ENCODE results near the gene CNTN4. TPM values are rescaled to one million over a fixed set of nuclear protein-coding genes. Genes with fewer than 3 reads are reported as not detected.

CNTN4 gene
- total RNA-seq, 1 experiment from 2014 or later, result not detected

DNA sequence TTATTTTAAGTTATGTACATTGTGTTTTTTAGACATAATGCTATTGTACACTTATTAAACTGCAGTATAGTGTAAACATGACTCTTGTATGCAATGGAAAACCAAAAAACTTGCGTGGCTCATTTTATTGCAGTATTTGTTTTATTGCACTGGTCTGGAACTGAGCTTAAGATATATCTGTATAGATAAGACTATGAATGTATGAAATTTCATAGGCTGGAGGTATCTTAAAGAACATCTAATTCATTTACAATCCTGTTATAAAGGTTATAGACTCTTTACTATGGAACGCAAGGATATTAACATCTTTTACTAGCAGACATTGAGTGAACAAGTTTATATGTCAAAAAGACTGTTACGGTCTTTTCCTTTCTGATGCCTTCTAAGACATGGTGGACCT, 552.1 kb downstream of the CNTN4 start:
- Mint-ChIP-seq H3K27me3 (ENCODE audit: low read depth) (peaks cover 4% of the 10 kb centered on the region), H3K9me3 (peaks cover 84% of the 10 kb centered on the region), H3K27ac (no peak overlapping the region), H3K4me1 (no peaks in the 10 kb centered on the region), H3K4me3 (no peak overlapping the region), H3K36me3 (peaks cover 70% of the 10 kb centered on the region)
- TF ChIP-seq ZNF671 (CRISPR knock-in tag; IDR thresholded peaks at IDR 0.05) (no peak), ZNF396 (CRISPR knock-in tag; IDR thresholded peaks at IDR 0.05; ENCODE audit: borderline replicate concordance) (no peak), ELF4 (CRISPR knock-in tag; IDR thresholded peaks at IDR 0.05; ENCODE audit: low read depth) (no peak), AR (CRISPR knock-in tag; IDR thresholded peaks at IDR 0.05) (no peak), NFYB (CRISPR knock-in tag; conservative IDR thresholded peaks at IDR 0.05; ENCODE audit: low read depth) (no peak), NR3C1 (CRISPR knock-in tag; conservative IDR thresholded peaks at IDR 0.05; ENCODE audit: low read depth) (no peak), JAZF1 (CRISPR knock-in tag; IDR thresholded peaks at IDR 0.05) (no peak)
- TF ChIP-seq, protein P1, sequence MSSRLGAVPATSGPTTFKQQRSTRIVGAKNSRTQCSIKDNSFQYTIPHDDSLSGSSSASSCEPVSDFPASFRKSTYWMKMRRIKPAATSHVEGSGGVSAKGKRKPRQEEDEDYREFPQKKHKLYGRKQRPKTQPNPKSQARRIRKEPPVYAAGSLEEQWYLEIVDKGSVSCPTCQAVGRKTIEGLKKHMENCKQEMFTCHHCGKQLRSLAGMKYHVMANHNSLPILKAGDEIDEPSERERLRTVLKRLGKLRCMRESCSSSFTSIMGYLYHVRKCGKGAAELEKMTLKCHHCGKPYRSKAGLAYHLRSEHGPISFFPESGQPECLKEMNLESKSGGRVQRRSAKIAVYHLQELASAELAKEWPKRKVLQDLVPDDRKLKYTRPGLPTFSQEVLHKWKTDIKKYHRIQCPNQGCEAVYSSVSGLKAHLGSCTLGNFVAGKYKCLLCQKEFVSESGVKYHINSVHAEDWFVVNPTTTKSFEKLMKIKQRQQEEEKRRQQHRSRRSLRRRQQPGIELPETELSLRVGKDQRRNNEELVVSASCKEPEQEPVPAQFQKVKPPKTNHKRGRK (CRISPR knock-in tag; IDR thresholded peaks at IDR 0.05; ENCODE audit: borderline replicate concordance), result no peak
- TF ChIP-seq, protein P2, sequence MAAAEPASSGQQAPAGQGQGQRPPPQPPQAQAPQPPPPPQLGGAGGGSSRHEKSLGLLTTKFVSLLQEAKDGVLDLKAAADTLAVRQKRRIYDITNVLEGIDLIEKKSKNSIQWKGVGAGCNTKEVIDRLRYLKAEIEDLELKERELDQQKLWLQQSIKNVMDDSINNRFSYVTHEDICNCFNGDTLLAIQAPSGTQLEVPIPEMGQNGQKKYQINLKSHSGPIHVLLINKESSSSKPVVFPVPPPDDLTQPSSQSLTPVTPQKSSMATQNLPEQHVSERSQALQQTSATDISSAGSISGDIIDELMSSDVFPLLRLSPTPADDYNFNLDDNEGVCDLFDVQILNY (CRISPR knock-in tag; IDR thresholded peaks at IDR 0.05), result no peak
- CTCF ChIA-PET, result no interaction called here
- DNase-seq (ENCODE audit: low spot score) (no peak), ATAC-seq (no peak)
- POLR2A ChIA-PET, result no interaction called here

DNA sequence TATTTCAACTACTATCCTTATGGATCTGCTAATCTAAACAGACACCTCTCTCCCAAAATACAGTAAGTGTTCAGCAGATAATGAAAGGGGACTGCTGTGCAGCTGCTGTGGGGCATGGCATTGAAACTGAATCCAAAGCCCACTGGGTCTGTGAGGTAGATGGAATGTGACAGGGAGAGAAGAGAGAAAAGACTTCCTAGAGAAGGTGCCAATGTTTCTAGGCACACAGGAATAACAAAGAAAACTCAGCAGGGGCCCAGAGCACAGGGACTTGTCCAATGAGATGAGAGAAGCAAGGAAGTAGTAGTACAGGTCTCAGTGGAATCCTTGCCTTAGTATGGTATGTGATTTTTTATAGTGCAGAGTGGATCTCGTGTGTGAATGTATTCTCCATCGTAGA, 553.7 kb downstream of the CNTN4 start:
- no peak for DNase-seq (ENCODE audit: low spot score)
- Mint-ChIP-seq H3K9me3 (peaks cover 89% of the 10 kb centered on the region), H3K27ac (no peak overlapping the region), H3K4me3 (no peak overlapping the region), H3K27me3 (ENCODE audit: low read depth) (peaks cover 7% of the 10 kb centered on the region), H3K4me1 (no peaks in the 10 kb centered on the region), H3K36me3 (peaks cover 78% of the 10 kb centered on the region)
- CTCF ChIA-PET, result no interaction called here
- POLR2A ChIA-PET, result no interaction called here
- ATAC-seq, result no peak
- TF ChIP-seq, protein P3, sequence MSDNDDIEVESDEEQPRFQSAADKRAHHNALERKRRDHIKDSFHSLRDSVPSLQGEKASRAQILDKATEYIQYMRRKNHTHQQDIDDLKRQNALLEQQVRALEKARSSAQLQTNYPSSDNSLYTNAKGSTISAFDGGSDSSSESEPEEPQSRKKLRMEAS (CRISPR knock-in tag; IDR thresholded peaks at IDR 0.05), result no peak
- no peak for TF ChIP-seq CBFB (CRISPR knock-in tag; IDR thresholded peaks at IDR 0.05; ENCODE audit: low read depth)
- no peak for TF ChIP-seq ETV6 (CRISPR knock-in tag; IDR thresholded peaks at IDR 0.05)
- TF ChIP-seq, protein P1 (CRISPR knock-in tag; IDR thresholded peaks at IDR 0.05; ENCODE audit: borderline replicate concordance), result no peak
- TF ChIP-seq ESRRA (CRISPR knock-in tag; IDR thresholded peaks at IDR 0.05; ENCODE audit: borderline replicate concordance), result no peak
- TF ChIP-seq OVOL2 (CRISPR knock-in tag; IDR thresholded peaks at IDR 0.05; ENCODE audit: borderline replicate concordance), result no peak
- no peak for TF ChIP-seq RELA (CRISPR knock-in tag; IDR thresholded peaks at IDR 0.05; ENCODE audit: borderline replicate concordance)
- no peak for TF ChIP-seq NFATC4 (CRISPR knock-in tag; IDR thresholded peaks at IDR 0.05)

- H3K27ac Mint-ChIP-seq, result no peak overlapping the region
Measured at GRCh38 chr3:2653706-2654105, 555.0 kb downstream of the CNTN4 start.

More at GRCh38 chr3:2653706-2654105, 555.0 kb downstream of the CNTN4 start:
- H3K4me3 Mint-ChIP-seq, result no peak overlapping the region
- POLR2A ChIA-PET, result no interaction called here
- no peak for TF ChIP-seq NFATC4 (CRISPR knock-in tag; IDR thresholded peaks at IDR 0.05)
- no peak for TF ChIP-seq IRF1 (CRISPR knock-in tag; IDR thresholded peaks at IDR 0.05)
- no peak for TF ChIP-seq FOXJ3 (CRISPR knock-in tag; IDR thresholded peaks at IDR 0.05; ENCODE audit: borderline replicate concordance)
- no peak for TF ChIP-seq SMAD4 (CRISPR knock-in tag; IDR thresholded peaks at IDR 0.05)
- no peak for TF ChIP-seq ZBTB21 (CRISPR knock-in tag; IDR thresholded peaks at IDR 0.05; ENCODE audit: borderline replicate concordance)
- peaks cover 75% of the 10 kb centered on the region for H3K36me3 Mint-ChIP-seq
- H3K9me3 Mint-ChIP-seq, result peaks cover 87% of the 10 kb centered on the region
- no peaks in the 10 kb centered on the region for H3K4me1 Mint-ChIP-seq
- CTCF ChIA-PET, result no interaction called here
- DNase-seq (ENCODE audit: low spot score) (no peak), ATAC-seq (no peak)
- peaks cover 7% of the 10 kb centered on the region for H3K27me3 Mint-ChIP-seq (ENCODE audit: low read depth)
